PC-3 (cell line): ENCODE results near the gene COL15A1. TPM values are rescaled to one million over a fixed set of nuclear protein-coding genes. Genes with fewer than 3 reads are reported as not detected.
A peak's percentile ranks its signal among the peaks of the same experiment; 100 is the strongest.

Experiments used
- ATAC-seq: fragments of 200-7000 bp; cut with Tn5 transposase; 2 replicates; pipeline ENCODE4 v1.9.1; 2020; ENCODE audit warnings: mild to moderate bottlenecking, moderate library complexity
- BruUV-seq: library from RNA; stranded (reverse); fragments of 400-500 nt; replicated peaks from 2 replicates; lab custom pipeline; 2021; lab: Mats Ljungman, UMichigan
- CTCF ChIA-PET: fragments of 300-600 bp; sonication (Branson Sonifier 250); formaldehyde crosslinking; loops from one replicate; lab custom pipeline; 2022; ENCODE audit warnings: antibody characterized with exemption; lab: Charles Lee
- POLR2A ChIA-PET: fragments of 300-600 bp; sonication (Branson Sonifier 250); formaldehyde crosslinking; loops from one replicate; lab custom pipeline; 2022; ENCODE audit warnings: antibody characterized with exemption; ENCODE audit not compliant: unreplicated experiment; lab: Charles Lee
- DNase-seq: peaks from one replicate; pipeline ENCODE4 v3.0.0-alpha.2; 2015
- H2AFZ ChIP-seq: fragments of 300-600 bp; sonication (generic); 2 replicates; pipeline ENCODE4 v1.6.0; 2016; ENCODE audit warnings: antibody characterized with exemption, low read length
- H3F3A ChIP-seq: fragments of 300-600 bp; sonication (generic); one replicate; pipeline ENCODE4 v1.6.0; 2017; ENCODE audit warnings: antibody characterized with exemption, low read length, control low read depth, mild to moderate bottlenecking; ENCODE audit not compliant: unreplicated experiment
- H3K27ac ChIP-seq: fragments of 300-600 bp; sonication (generic); 2 replicates; pipeline ENCODE4 v1.5.1; 2016; ENCODE audit warnings: mild to moderate bottlenecking, low read length
- H3K27me3 ChIP-seq: fragments of 300-600 bp; sonication (generic); 2 replicates; pipeline ENCODE4 v1.6.1; 2016; ENCODE audit warnings: low read length, mixed read lengths
- H3K36me3 ChIP-seq: fragments of 300-600 bp; sonication (generic); 2 replicates; pipeline ENCODE4 v1.6.1; 2016; ENCODE audit warnings: low read depth, mixed run types, low read length, mixed read lengths
- H3K4me1 ChIP-seq: fragments of 300-600 bp; sonication (generic); 2 replicates; pipeline ENCODE4 v1.5.1; 2016; ENCODE audit warnings: low read length; ENCODE audit not compliant: insufficient read depth
- H3K4me2 ChIP-seq: fragments of 300-600 bp; sonication (generic); 2 replicates; pipeline ENCODE4 v1.6.0; 2016; ENCODE audit warnings: low read length
- H3K4me3 ChIP-seq: fragments of 300-600 bp; sonication (generic); 2 replicates; pipeline ENCODE4 v1.5.1; 2016; ENCODE audit warnings: mild to moderate bottlenecking, low read length, mixed read lengths
- H3K79me2 ChIP-seq: fragments of 300-600 bp; sonication (generic); 2 replicates; pipeline ENCODE4 v1.6.1; 2017; ENCODE audit warnings: low read length, mixed read lengths
- H3K9ac ChIP-seq: fragments of 300-600 bp; sonication (generic); 2 replicates; pipeline ENCODE4 v1.6.0; 2016; ENCODE audit warnings: mild to moderate bottlenecking, low read length
- H3K9me2 ChIP-seq: fragments of 300-600 bp; sonication (generic); replicated peaks from 2 replicates; pipeline ENCODE4 v1.6.1; 2016; ENCODE audit warnings: mixed run types, low read length, mixed read lengths
- H3K9me3 ChIP-seq: fragments of 300-600 bp; sonication (generic); 2 replicates; pipeline ENCODE4 v1.6.1; 2016; ENCODE audit warnings: low read length, mixed read lengths
- H4K20me1 ChIP-seq: fragments of 300-600 bp; sonication (generic); 2 replicates; pipeline ENCODE4 v1.6.1; 2016; ENCODE audit warnings: low read length, mixed read lengths
- EZH2 ChIP-seq: fragments of 300-600 bp; sonication (generic); IDR thresholded peaks from one replicate; pipeline ENCODE4 v1.6.1; 2017; ENCODE audit warnings: antibody characterized with exemption, mild to moderate bottlenecking, low read length; ENCODE audit not compliant: unreplicated experiment
- EZH2phosphoT487 ChIP-seq: fragments of 300-600 bp; sonication (generic); IDR thresholded peaks from 2 replicates; pipeline ENCODE4 v1.6.1; 2018; ENCODE audit warnings: mild to moderate bottlenecking, antibody characterized with exemption, low read length, borderline replicate concordance
- intact Hi-C: fragments of 100-400 bp; cut with micrococcal nuclease; formaldehyde crosslinking; loops from 2 replicates; pipeline ENCODE4 v1.9.0; 2023
- total RNA-seq: library from RNA; depleted of rRNA; stranded (reverse); fragments of >200 nt; gene quantifications from 2 replicates; pipeline ENCODE4 v1.2.3, GENCODE V29; 2014
- TF ChIP-seq, protein P1 (sequence below): fragments of 300-600 bp; sonication (generic); conservative IDR thresholded peaks from 2 replicates; pipeline ENCODE4 v1.5.1; 2017; ENCODE audit warnings: antibody characterized with exemption, low read depth, mild to moderate bottlenecking, low read length

COL15A1 gene
- total RNA-seq, 1 experiment from 2014 or later = 0.04 TPM

DNA sequence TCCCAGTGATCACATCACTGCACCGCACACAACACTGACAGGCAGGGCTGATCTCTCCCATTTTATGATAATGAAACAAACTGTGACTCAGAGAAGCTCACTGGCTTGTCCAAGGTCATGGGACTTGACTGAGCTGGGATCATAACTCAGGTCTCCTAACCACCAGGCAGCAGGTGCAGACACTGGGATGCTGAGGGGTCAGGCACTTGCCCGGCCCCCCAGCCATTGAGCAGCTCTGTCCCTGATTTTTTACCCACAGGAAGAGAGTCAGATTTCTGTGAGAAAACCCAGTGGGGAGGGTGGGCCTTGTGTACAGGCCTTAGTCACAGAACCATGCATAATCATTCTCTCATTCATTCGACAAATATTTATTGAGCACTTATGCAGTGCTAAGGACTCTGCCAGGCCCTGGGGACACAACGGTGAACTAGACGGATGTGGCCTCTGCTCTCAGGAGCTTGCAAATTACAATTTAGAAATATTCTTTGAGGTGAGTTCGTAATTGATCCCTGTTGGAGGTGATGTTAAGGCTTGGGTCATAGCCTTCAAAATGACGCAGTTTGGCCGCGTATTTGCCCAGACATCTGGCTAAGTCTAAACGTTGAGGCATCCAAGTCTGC, 106.7 kb downstream of the COL15A1 start:
- intact Hi-C loops = loop anchor here (2.0 kb wide), 2 partner anchors 54 to 76 kb away; partner anchors contain the start of gene TGFBR1
- H4K20me1 ChIP-seq = no peaks in the 10 kb centered on the region

DNA sequence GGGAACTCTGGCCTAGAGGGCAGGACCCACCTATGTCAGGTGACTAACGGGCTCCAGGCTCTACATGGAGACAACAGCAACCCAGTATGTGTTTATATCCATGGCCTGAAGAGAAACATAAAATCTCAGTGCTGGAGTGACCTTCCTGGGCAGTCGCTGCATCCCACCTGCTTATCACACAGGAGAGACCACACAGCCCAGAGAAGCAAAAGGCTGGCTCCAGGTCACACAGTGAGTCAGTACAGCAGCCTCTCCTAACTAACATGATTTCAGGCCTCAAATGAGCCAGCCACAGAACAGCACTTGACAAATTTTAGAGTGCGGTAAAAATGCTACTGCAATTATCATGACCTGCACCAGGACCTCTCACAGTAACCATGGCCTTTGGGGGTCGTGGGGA, 107.2 kb downstream of the COL15A1 start:
- Histone ChIP-seq H3K9me2 (no peaks in the 10 kb centered on the region), H3K9ac (peak overlapping the region; percentile 88), H3K27ac (peak overlapping the region; percentile 99), H3K4me3 (no peak overlapping the region), H4K20me1 (no peaks in the 10 kb centered on the region), H3K9me3 (no peaks in the 10 kb centered on the region), H3K4me1 (peaks cover 65% of the 10 kb centered on the region), H3K36me3 (no peaks in the 10 kb centered on the region), H3K27me3 (no peaks in the 10 kb centered on the region), H3K4me2 (peak overlapping the region; percentile 63), H3F3A (peaks cover 6% of the 10 kb centered on the region), H2AFZ (no peak overlapping the region), H3K79me2 (no peaks in the 10 kb centered on the region)
- intact Hi-C loops = loop anchor here (2.0 kb wide), 2 partner anchors 54 to 76 kb away; partner anchors contain the start of gene TGFBR1
- ChIA-PET POLR2A (no interaction called here), CTCF (interaction anchor here (0.6 kb wide), 1 partner anchor 10 kb away, joined by 3 read pairs; no protein-coding TSS in a partner anchor)
- TF ChIP-seq EZH2 (no peak), EZH2phosphoT487 (no peak)
- TF ChIP-seq, protein P1, sequence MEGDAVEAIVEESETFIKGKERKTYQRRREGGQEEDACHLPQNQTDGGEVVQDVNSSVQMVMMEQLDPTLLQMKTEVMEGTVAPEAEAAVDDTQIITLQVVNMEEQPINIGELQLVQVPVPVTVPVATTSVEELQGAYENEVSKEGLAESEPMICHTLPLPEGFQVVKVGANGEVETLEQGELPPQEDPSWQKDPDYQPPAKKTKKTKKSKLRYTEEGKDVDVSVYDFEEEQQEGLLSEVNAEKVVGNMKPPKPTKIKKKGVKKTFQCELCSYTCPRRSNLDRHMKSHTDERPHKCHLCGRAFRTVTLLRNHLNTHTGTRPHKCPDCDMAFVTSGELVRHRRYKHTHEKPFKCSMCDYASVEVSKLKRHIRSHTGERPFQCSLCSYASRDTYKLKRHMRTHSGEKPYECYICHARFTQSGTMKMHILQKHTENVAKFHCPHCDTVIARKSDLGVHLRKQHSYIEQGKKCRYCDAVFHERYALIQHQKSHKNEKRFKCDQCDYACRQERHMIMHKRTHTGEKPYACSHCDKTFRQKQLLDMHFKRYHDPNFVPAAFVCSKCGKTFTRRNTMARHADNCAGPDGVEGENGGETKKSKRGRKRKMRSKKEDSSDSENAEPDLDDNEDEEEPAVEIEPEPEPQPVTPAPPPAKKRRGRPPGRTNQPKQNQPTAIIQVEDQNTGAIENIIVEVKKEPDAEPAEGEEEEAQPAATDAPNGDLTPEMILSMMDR = no peak
- ATAC-seq (peak; percentile 44), DNase-seq (no peak)
- BruUV-seq = no TSS peak

More for the DNA sequence above, 106.7 kb downstream of the COL15A1 start:
- Histone ChIP-seq H3K4me1 (peaks cover 62% of the 10 kb centered on the region), H3K79me2 (no peaks in the 10 kb centered on the region), H3K27ac (peak overlapping the region; percentile 99), H3K4me3 (no peak overlapping the region), H3K36me3 (no peaks in the 10 kb centered on the region), H3K27me3 (no peaks in the 10 kb centered on the region), H3K4me2 (peak overlapping the region; percentile 63), H3K9me3 (no peaks in the 10 kb centered on the region), H3F3A (peaks cover 6% of the 10 kb centered on the region), H2AFZ (no peak overlapping the region), H3K9me2 (no peaks in the 10 kb centered on the region), H3K9ac (peak overlapping the region; percentile 88)
- DNase-seq = peak; percentile 86
- BruUV-seq = no TSS peak
- ChIA-PET POLR2A (no interaction called here), CTCF (interaction anchor here (0.6 kb wide), 1 partner anchor 78 kb away, joined by 3 read pairs; no protein-coding TSS in a partner anchor)
- TF ChIP-seq EZH2phosphoT487 (no peak), EZH2 (no peak)
- TF ChIP-seq, protein P1 = no peak
- peak; percentile 89 for ATAC-seq

DNA sequence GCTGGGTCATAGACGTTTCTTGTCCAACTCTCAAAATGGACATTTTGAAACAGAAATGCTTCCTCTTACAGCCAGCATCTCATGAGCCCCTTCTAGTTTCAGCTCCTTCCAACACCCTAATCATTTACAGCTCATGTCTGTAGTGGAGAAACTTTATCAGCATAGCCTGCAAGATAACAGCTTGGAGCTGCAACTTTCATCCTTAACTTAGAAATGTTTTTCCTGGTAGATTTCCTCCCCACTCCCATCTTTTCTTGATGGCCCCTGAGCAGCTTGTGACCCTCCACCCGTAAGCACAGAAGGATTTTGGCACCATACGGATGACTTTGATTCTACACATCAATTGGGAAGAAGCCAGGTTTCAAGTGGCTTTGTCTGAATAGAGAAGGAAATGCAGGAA, 107.7 kb downstream of the COL15A1 start:
- H3K27ac ChIP-seq = peak overlapping the region; percentile 99
- H3K79me2 ChIP-seq = no peaks in the 10 kb centered on the region
- H3K27me3 ChIP-seq = no peaks in the 10 kb centered on the region
- H2AFZ ChIP-seq = no peak overlapping the region
- DNase-seq (no peak), ATAC-seq (no peak)
- H3K4me1 ChIP-seq = peaks cover 70% of the 10 kb centered on the region
- H3K9me3 ChIP-seq = no peaks in the 10 kb centered on the region
- H3K4me2 ChIP-seq = peak overlapping the region; percentile 63
- ChIA-PET POLR2A (no interaction called here), CTCF (interaction anchor here (0.6 kb wide), 1 partner anchor 10 kb away, joined by 3 read pairs; no protein-coding TSS in a partner anchor)
- H3K36me3 ChIP-seq = no peaks in the 10 kb centered on the region
- intact Hi-C loops = loop anchor here (2.0 kb wide), 2 partner anchors 53 to 75 kb away; partner anchors contain the start of gene TGFBR1
- peaks cover 6% of the 10 kb centered on the region for H3F3A ChIP-seq
- TF ChIP-seq EZH2phosphoT487 (no peak), EZH2 (no peak)
- TF ChIP-seq, protein P1 = no peak
- no peaks in the 10 kb centered on the region for H4K20me1 ChIP-seq
- no peak overlapping the region for H3K4me3 ChIP-seq
- no peaks in the 10 kb centered on the region for H3K9me2 ChIP-seq
- no TSS peak for BruUV-seq
- H3K9ac ChIP-seq = peak overlapping the region; percentile 88
